ENCODE data around the gene CEP72.
A peak's percentile ranks its signal among the peaks of the same experiment; 100 is the strongest.
"Not testable (repeated sequence)": the region's sequence is repeated elsewhere in the genome, so short reads cannot be mapped to it uniquely, and the experiment has no call there.

CEP72 gene

GRCh38 chr5:682651-683358 is 70.7 kb downstream of the CEP72 start:
- not testable (repeated sequence) for H3K9me3 Mint-ChIP-seq, H3K36me3 Mint-ChIP-seq, H3K4me3 Mint-ChIP-seq, H3K27ac Mint-ChIP-seq, H3K27me3 Mint-ChIP-seq, H3K4me1 Mint-ChIP-seq

DNA sequence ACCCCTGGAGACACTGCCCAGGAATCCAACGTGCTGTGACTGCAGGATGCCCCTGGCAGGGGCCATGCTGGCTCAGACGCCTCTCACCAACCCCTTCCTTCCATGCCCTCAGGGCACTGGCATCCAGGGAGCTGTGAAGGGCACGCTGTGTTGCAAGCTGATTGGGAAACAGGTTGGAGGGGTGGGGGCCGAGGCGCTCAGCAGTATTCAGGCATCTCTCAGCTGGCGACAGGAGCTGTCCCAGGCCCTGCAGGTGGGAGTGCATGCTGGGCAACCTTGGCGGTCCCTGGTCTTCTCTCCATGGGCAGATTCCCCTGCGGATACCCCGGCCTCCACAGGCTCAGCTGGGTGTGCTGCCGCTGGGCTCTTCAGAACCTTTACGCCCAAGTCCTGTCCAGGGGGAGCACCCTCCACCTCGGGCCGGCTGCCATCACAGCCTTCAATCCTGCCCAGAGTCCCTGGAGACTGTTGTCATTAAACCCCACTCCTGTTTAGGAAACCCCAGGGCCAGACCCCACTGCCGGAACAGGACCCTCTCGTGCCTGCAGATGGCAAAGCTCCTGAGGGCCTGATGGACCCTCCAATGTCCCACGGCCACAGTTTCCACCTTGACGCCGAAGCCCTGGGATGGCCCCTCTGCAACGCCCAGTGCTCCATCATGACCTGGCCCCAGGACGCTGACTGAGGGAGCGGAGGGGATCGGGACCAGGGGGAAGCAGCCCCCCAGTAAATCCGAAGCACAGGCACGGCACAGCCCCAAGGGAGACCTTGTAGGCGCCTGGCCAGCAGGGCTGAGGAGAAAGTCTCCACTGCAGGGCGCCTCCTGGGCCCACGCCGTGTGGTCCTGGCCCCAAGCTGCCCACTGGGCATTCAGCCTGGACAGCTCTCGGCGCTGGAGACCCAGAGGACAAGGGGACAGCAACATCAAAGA is 71.7 kb downstream of the CEP72 start:
- no peaks in the 10 kb centered on the region for H3K27me3 Mint-ChIP-seq
- H3K4me1 Mint-ChIP-seq, result no peaks in the 10 kb centered on the region
- H3K27ac Mint-ChIP-seq, result no peak overlapping the region

GRCh38 chr5:684751-685216 is 72.6 kb downstream of the CEP72 start:
- no peak overlapping the region for H3K27ac Mint-ChIP-seq

More for the DNA sequence above, 71.7 kb downstream of the CEP72 start:
- Mint-ChIP-seq H3K36me3 (no peaks in the 10 kb centered on the region), H3K9me3 (no peaks in the 10 kb centered on the region), H3K4me3 (no peak overlapping the region)

GRCh38 chr5:685262-686171 is 73.4 kb downstream of the CEP72 start:
- Mint-ChIP-seq H3K4me3 (no peak overlapping the region), H3K27me3 (no peaks in the 10 kb centered on the region), H3K36me3 (no peaks in the 10 kb centered on the region), H3K4me1 (no peaks in the 10 kb centered on the region), H3K27ac (no peak overlapping the region), H3K9me3 (no peaks in the 10 kb centered on the region)

More at GRCh38 chr5:684751-685216, 72.6 kb downstream of the CEP72 start:
- Mint-ChIP-seq H3K4me3 (no peak overlapping the region), H3K4me1 (no peaks in the 10 kb centered on the region), H3K27me3 (no peaks in the 10 kb centered on the region), H3K36me3 (no peaks in the 10 kb centered on the region), H3K9me3 (no peaks in the 10 kb centered on the region)

GRCh38 chr5:686172-686523 is 74.0 kb downstream of the CEP72 start:
- not testable (repeated sequence) for H3K36me3 Mint-ChIP-seq, H3K27me3 Mint-ChIP-seq, H3K9me3 Mint-ChIP-seq, H3K4me1 Mint-ChIP-seq, H3K27ac Mint-ChIP-seq, H3K4me3 Mint-ChIP-seq

DNA sequence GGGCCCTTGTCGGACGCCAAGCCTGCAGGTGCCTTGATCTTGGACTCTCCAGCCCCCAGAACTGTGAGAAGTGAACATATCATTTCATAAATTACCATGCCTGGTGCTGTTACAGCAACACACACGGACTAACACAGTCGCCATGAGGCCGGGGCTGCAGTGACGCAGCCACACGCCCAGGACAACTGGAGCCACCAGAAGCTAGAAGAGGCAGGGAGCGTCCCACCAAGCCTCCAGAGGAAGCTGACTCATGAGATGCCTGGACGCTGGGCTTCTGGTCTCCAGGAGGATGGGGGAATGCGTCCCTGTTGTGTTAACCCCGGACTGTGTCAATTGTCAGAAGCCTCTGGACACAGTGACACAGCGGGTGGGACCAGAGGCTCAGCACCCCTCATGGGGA is 74.8 kb downstream of the CEP72 start:
- H3K9me3 Mint-ChIP-seq, H3K4me3 Mint-ChIP-seq, H3K27ac Mint-ChIP-seq, H3K4me1 Mint-ChIP-seq, H3K27me3 Mint-ChIP-seq, H3K36me3 Mint-ChIP-seq: not testable (repeated sequence)

GRCh38 chr5:688348-689010 is 76.3 kb downstream of the CEP72 start:
- H3K27ac Mint-ChIP-seq, H3K4me3 Mint-ChIP-seq, H3K36me3 Mint-ChIP-seq, H3K27me3 Mint-ChIP-seq, H3K9me3 Mint-ChIP-seq, H3K4me1 Mint-ChIP-seq: not testable (repeated sequence)

DNA sequence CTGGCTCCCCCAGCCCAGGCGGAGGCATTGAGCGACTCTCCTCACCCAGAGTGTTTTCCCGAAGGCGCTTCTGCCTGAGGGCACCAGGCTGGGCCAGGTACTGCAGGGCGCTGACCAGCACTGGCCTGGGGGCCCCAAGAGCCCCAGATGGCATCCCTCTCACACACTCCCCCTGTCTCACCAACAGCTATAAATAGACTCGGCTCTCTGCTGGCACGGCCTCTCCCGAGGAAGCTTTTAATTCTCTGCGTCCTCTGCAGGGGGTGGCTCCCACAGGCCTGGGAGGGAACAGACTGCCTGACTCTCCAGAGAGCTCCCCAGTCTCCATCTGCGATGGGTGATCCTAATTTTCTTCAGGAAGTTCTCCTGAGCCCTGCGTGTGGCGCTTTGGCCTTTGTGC is 78.2 kb downstream of the CEP72 start:
- not testable (repeated sequence) for H3K27ac Mint-ChIP-seq, H3K36me3 Mint-ChIP-seq, H3K9me3 Mint-ChIP-seq, H3K4me1 Mint-ChIP-seq, H3K27me3 Mint-ChIP-seq, H3K4me3 Mint-ChIP-seq

DNA sequence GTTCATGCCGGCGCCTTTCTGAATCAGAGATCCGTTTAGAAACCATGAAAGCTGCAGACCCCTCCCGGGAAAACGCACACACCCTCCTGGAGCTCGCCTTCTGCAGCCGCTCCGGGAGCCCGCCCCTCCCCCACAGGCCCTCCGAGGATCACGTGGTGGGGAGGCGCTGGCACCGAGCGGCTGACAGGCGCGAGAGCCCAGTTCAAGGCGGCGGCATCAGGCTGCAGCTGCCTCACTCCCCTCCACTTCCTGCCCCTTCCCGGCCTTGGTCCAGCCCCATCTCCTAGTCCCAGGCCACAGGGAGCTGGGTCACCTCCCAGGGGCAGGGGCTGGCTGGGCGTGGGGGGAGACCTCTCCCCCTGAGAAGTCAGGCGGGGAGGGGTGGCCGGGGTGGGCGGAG is 78.9 kb downstream of the CEP72 start:
- not testable (repeated sequence) for H3K9me3 Mint-ChIP-seq, H3K27ac Mint-ChIP-seq, H3K4me1 Mint-ChIP-seq, H3K27me3 Mint-ChIP-seq, H3K4me3 Mint-ChIP-seq, H3K36me3 Mint-ChIP-seq

DNA sequence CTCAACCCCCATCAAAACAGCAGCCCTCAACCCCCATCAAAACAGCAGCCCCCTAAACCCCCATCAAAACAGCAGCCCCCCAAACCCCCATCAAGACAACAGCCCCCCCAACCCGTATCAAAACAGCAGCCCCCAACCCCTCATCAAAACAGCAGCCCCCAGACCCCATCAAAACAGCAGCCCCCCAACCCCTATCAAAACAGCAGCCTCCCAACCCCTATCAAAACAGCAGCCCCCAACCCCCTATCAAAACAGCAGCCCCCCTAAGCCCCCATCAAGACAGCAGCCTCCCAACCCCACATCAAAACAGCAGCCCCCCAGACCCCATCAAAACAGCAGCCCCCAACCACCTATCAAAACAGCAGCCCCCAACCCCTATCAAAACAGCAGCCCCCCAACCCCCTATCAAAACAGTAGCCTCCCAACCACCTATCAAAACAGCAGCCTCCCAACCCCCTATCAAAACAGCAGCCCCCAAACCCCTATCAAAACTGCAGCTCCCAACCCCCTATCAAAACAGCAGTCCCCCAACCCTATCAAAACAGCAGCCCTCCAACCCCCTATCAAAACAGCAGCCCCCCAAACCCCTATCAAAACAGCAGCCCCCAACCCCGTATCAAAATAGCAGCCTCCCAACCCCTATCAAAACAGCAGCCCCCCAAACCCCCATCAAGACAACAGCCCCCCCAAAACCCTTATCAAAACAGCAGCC is 79.8 kb downstream of the CEP72 start:
- H3K4me1 Mint-ChIP-seq, result no peaks in the 10 kb centered on the region
- H3K4me3 Mint-ChIP-seq, result peak overlapping the region; percentile 62
- H3K9me3 Mint-ChIP-seq, result no peaks in the 10 kb centered on the region
- H3K27ac Mint-ChIP-seq, result no peak overlapping the region
- H3K36me3 Mint-ChIP-seq, result no peaks in the 10 kb centered on the region
- no peaks in the 10 kb centered on the region for H3K27me3 Mint-ChIP-seq

GRCh38 chr5:692529-693041 is 80.4 kb downstream of the CEP72 start:
- not testable (repeated sequence) for H3K4me3 Mint-ChIP-seq

DNA sequence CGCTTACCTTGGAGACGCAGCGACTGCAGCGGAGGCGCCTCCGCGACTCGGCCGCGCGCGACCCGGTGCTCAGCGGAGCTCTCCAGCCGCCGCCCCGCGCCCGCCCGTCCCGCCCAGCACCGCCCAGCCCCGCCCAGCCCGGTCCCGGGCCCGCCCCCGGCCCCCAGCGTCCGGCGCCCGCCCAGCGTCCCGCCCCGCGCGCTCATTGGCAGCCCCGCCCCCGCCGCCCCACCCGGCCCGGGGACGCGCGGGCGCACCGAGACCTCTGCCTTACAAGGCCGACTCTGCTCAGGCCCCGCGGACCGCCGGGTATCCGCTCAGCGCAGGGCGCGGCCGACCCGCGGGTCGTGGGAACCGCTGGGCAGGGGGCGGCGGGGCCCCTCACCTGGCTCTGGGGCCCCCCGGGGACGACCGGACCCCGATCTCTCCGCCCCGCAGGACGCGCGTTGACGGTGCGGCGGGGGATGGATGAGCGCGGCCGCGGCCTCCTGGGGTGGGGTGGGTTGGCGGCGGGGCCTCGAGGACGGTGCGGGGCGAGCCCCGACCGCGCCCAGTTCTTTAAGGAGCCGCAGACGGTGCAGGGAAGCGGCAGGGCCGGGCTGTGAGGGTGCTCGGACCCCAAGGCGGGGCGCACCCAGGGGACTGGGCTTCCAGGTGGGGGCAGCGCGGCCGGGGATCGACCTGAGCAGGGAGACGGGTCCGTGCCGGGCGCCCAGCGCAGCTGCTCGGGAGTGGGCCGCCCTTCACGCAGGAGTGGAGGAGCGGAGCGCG is 81.3 kb downstream of the CEP72 start, which contains the start of gene TPPP:
Gene TPPP, minus strand, starts transcription at position 82 of the 771 bp plus-strand sequence. CDS start 15,292 bp downstream, outside the sequence.
- peak within 1 kb of the TSS; percentile 62 for H3K4me3 Mint-ChIP-seq
- not testable (repeated sequence) for H3K4me1 Mint-ChIP-seq, H3K27me3 Mint-ChIP-seq, H3K9me3 Mint-ChIP-seq, H3K36me3 Mint-ChIP-seq, H3K27ac Mint-ChIP-seq

More at GRCh38 chr5:692529-693041, 80.4 kb downstream of the CEP72 start:
- H3K27me3 Mint-ChIP-seq, H3K27ac Mint-ChIP-seq, H3K4me1 Mint-ChIP-seq, H3K36me3 Mint-ChIP-seq, H3K9me3 Mint-ChIP-seq: not testable (repeated sequence)

GRCh38 chr5:694042-694431 is 81.9 kb downstream of the CEP72 start:
- not testable (repeated sequence) for H3K9me3 Mint-ChIP-seq, H3K4me1 Mint-ChIP-seq, H3K4me3 Mint-ChIP-seq, H3K36me3 Mint-ChIP-seq, H3K27ac Mint-ChIP-seq, H3K27me3 Mint-ChIP-seq

- not testable (repeated sequence) for H3K4me3 Mint-ChIP-seq, H3K4me1 Mint-ChIP-seq, H3K9me3 Mint-ChIP-seq, H3K36me3 Mint-ChIP-seq, H3K27me3 Mint-ChIP-seq, H3K27ac Mint-ChIP-seq
These were observed 83.3 kb downstream of the CEP72 start for GRCh38 chr5:695475-695874.
